H1 (cell line): ENCODE data around the gene PRRC2A. TPM values are rescaled to one million over a fixed set of nuclear protein-coding genes. Genes with fewer than 3 reads are reported as not detected.

ENCODE experiments used
- CREB1 ChIP-seq: IDR thresholded peaks from 2 replicates; pipeline ENCODE4 v1.6.1; 2012; ENCODE audit warnings: inconsistent platforms
- CTCF ChIP-seq, 3 experiments: IDR thresholded peaks; 1 replicate in 2 of 3; 2 replicates in 1 of 3; pipeline versions ENCODE4 v1.5.1 to v1.6.1; 2011; ENCODE audit warnings: low read length in 3 of 3, mild to moderate bottlenecking in 3 of 3, inconsistent platforms in 2 of 3, low read depth in 1 of 3, moderate library complexity in 1 of 3; ENCODE audit not compliant: insufficient read depth in 1 of 3; ENCODE audit errors: control extremely low read depth in 1 of 3
- EP300 ChIP-seq, 2 experiments: IDR thresholded peaks; 1 replicate in 1 of 2; 2 replicates in 1 of 2; pipeline ENCODE4 v1.6.1; 2011 to 2012; ENCODE audit warnings: low read depth in 2 of 2, low read length in 2 of 2, mild to moderate bottlenecking in 2 of 2, borderline replicate concordance in 1 of 2, inconsistent platforms in 1 of 2, moderate library complexity in 1 of 2
- EZH2 ChIP-seq: fragments of 200-600 bp; sonication (generic); IDR thresholded peaks from 2 replicates; pipeline ENCODE4 v1.7.1; 2012; ENCODE audit warnings: low read depth, mild to moderate bottlenecking, moderate library complexity, low read length, inconsistent platforms; ENCODE audit not compliant: severe bottlenecking
- SIRT6 ChIP-seq: IDR thresholded peaks from one replicate; pipeline ENCODE4 v1.7.1; 2012; ENCODE audit warnings: low read length, inconsistent platforms
- TCF12 ChIP-seq: IDR thresholded peaks from 2 replicates; pipeline ENCODE4 v1.6.1; 2011; ENCODE audit warnings: low read depth, mild to moderate bottlenecking, low read length
- polyA plus RNA-seq, 7 experiments: library from polyadenylated mRNA; depleted of rRNA in 3 of 7; stranded (reverse) in 5 of 7; unstranded in 2 of 7; fragments of >200 nt in 5 of 7; fragments of 200-250 nt in 2 of 7; gene quantifications; 1 replicate in 5 of 7; 2 replicates in 1 of 7; 4 replicates in 1 of 7; pipeline versions ENCODE4 v1.2.1 to v1.2.3, GENCODE V29; 2011 to 2013; ENCODE audit warnings: missing spikeins in 2 of 7, mixed read lengths in 2 of 7
- total RNA-seq: library from RNA; stranded (reverse); fragmentation: NEBNext Ultra II Directional; extraction: Animal tissue kit (Norgen Biotek cat#: 25700); gene quantifications from 2 replicates; pipeline ENCODE4 v1.2.1, GENCODE V29; 2021

PRRC2A gene
- total and polyA plus RNA-seq, 2 of the 8 experiments (the other 6 are each of a cell fraction or from before 2014, with no cell fraction given), result 118 to 300 TPM

DNA sequence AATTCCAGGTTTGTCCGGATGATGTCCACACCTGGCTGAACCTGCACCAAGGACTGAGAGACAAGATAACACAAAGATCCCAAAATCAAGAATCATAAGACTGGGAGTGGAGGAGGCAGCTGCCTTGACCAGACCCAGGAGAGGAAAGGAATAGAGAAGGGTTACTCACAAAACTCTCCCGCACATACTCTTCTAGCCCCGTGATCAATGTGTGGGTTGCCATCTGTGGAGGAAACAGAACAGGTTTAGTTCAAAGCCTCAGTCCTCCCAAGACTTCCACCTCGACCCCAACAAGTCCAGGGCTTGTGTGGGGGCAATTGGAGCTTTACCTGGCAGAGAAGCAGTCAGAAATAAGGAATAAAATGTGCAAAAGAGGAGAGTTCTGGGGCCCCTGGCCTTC is 20.9 kb downstream of the PRRC2A start (continued):
- no peak for TF ChIP-seq EZH2
- TF ChIP-seq CTCF (IDR thresholded peaks at IDR 0.05; ENCODE audit: control extremely low read depth in 1 of 3, insufficient read depth in 1 of 3, low read depth in 1 of 3, low read length in 3 of 3), result no peak
- no peak for TF ChIP-seq CREB1
- no peak for TF ChIP-seq EP300 (IDR thresholded peaks at IDR 0.05; ENCODE audit: borderline replicate concordance in 1 of 2, low read depth in 2 of 2, low read length in 2 of 2)
- TF ChIP-seq SIRT6, result no peak
- no peak for TF ChIP-seq TCF12
